ENCODE data around the gene SLC47A2.
"Not testable (repeated sequence)": the region's sequence is repeated elsewhere in the genome, so short reads cannot be mapped to it uniquely, and the experiment has no call there.

SLC47A2 gene

DNA sequence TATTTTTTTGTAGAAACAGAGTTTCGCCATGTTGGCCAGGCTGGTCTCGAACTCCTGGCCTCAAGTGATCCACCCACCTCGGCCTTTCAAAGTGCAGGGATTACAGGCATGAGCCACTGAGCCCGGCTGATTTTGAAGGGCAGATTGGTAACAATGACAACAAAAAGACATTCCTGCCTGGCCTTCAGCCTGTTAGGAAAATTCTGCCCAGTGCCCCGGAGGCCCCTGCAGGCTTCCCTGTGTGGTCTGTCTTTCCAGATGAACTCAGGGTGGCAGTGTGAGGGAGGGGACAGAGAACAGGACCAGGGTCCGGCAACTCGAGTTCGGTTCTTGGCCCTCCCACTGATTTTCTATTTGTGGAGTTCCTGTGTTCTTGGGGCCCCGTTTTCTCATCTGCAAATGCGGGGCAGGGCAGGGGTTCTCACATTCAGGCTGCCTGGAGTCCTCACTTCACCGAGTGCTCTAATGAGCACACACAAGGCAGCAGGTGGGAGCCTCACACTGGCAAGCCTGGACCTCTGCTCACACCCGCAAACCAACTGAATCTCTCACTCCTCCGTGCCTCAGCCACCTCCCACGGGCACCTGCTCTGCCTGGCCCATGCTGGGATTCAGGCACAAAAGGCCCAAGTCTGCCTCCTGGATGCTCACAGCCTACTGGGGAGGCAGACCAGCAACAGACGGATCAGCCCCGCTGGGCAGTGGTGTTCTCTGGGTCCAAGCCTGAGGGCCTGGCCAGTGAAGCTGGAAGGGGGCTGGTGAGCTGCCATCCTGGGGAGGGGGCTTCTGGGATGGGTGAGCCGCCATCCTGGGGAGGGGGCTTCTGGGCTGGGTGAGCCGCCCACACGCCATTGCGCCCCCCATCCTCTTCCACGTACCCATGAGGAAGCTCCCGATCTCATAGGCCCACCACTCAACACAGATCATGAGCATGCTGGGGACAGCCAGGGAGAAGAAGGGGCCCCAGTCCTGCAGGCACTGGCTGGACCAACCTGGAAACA is 10.3 kb downstream of the SLC47A2 start:
- no peak for DNase-seq

DNA sequence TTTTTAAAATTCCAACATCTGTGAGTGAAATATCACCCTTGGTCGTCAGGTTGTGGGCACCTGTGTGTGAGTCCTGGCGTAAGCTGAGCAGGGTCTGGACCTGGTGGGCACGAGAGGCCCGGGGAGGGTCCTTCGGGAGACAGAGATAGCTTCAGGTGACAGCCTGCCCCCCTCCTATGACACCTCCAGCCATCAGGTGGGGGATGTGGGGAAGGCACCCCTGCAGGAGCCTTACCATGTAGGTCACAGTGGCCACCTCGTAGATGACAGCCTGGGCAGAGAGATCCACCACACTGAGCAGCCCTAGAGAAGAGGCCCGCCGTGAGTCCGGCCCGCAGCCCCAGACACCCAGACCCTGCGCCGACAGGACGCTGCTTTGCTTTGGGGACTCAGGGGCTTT is 11.2 kb downstream of the SLC47A2 start:
- no peak for DNase-seq

DNA sequence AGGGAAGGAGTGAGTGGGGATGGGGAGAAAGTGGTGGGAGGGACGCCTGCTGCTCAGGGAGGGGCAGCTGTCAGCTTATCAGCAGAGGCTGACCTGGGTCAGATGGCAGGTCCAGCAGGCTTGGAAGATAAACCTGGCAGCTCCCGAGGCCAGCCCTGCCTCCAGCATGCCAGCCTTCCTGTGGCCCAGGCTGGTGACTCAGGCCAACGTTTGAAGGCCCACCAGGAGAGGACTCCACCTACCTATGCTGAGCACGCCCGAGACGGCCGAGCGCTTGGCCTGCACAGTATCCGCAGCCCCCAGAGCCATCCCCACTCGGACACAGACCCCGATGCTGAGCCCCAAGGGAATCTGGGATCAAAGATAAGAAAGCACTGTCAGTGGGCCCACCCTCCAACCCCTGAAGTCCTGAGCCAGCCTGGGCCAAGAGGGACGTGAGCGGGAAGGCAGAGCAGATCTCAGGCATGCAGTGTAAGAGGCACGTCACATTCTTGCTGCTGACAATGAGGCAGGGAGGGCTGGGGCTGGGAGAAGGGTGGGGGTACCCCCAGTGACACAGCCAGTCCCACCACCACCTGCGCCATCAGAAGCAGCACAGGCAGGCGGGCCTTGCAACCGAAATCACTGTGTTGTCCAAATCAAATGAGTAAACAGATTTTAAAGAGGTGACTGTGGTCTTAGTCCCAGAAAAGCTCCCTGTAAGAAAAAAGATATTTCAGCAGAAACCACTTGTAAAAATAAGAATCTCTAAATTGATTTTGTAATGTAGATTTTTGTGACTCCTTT is 12.4 kb downstream of the SLC47A2 start:
- no peak for DNase-seq

DNA sequence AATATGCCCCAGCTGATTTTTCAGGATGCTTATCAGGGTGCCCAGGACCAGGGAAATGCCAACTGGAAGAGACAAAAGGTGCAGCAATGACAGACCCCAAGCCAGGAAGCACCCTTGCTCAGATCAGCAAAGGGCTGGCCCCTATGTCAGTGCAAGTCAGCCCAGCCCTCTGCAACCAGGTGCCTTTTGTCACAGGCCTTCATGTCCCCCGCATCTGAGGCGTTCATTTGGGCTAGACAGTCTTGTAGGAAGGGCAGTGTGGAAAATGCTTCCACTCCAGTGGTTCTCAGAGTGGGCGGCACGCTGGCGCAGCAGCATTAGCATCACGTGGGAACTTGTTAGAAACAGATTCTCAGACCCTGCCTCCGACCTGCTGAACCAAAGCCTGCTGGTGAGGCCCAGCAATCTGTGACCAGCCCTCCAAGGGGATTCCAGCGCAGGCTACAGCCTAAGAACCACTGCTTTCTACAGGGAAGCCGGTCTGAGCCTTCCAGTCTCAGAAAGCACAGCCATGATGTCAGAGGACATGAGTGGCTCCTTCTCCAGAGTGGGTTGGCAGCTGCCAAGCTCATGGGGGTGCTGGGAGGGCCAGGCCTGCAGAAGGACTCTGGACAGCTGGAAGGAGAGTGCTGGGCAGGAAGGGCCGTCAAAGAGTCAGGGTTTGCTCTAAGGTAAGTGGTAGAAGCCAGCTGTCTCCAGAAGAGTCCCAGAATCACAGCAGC is 13.1 kb downstream of the SLC47A2 start:
- no peak for DNase-seq

DNA sequence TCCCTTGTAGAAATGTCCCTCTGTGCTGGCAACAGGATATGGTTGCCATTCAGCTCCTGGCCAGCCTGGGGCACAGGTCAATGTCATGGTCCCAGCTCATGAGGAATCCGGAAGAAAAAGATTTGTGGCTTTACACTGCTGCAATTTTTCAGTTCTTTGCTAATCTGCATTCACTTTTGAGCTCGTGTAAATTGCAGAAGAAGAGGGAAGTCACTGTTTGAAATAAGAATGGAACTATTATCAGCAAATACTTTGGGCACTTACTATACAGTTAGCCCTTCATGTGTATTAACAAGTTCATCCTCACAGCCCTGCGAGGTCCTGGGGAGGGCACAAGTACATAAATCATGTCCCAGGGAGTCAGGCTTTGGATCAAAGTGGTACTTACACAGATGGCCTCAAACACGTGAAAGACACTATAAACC is 14.2 kb downstream of the SLC47A2 start:
- DNase-seq: no peak

DNA sequence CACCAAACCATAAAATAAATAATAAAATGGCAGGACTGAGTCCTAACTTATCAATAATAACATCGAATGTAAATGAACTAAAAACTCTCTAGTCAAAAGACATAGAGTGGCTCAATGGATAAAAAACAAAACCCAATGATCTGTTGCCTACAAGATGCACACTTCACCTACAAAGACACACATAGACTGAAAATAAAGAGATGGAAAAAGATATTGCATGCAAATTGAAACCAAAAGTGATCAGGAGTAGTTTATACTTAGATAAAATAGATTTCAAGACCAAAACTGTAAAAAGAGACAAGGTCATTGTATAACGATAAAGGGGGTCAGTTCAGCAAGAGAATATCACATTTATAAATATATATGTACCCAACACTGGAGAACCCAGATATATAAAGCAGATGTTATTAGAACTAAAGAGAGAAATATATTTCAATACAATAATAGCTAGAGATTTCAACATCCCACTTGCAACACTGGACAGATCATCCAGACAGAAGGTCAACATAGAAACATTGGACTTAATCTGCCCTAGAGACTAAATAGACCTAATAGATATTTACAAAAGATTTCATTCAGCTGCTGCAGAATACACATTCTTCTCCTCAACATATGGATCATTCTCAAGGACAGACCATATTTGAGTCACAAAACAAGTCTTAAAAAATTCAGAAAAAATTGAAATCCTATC is 29.8 kb downstream of the SLC47A2 start:
- DNase-seq: no peak

DNA sequence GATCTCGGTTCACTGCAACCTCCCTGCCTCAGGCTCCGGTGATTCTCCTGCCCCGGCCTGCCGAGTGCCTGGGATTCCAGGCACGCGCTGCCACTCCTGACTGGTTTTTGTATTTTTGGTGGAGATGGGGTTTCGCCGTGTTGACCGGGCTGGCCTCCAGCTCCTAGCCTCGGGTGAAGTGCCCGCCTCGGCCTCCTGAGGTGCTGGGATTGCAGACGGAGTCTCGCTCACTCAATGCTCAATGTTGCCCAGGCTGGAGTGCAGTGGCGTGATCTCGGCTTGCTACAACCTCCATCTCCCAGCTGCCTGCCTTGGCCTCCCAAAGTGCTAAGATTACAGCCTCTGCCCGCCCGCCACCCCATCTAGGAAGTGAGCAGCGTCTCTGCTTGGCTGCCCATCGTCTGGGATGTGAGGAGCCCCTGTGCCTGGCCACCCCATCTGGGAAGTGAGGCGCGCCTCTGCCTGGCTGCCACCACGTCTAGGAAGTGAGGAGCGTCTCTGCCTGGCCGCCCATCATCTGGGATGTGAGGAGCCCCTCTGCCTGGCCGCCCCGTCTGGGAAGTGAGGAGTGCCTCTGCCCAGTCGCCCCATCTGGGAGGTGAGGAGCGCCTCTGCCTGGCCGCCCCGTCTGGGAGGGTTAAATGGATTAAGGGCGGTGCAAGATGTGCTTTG is 31.3 kb downstream of the SLC47A2 start:
- DNase-seq: not testable (repeated sequence)

DNA sequence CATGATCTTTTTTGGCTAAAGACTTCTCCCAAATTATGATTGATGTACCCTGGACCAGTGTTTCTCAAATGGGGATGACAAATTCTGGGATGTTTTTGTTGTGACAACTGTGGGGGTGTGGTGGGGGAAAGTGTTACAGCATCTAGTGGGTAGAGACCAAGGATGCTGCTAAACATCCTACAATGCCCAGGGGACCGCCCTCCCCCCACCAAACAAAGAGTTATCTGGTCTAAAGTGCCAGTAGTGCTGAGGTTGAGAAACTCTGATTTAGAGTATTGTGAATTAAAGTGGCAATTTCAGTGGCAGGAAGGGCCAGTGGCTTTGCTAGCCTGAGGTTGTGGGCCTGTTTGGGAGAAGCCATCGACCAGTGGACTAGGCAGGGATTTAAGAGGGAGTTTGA is 33.3 kb downstream of the SLC47A2 start:
- DNase-seq: no peak

DNA sequence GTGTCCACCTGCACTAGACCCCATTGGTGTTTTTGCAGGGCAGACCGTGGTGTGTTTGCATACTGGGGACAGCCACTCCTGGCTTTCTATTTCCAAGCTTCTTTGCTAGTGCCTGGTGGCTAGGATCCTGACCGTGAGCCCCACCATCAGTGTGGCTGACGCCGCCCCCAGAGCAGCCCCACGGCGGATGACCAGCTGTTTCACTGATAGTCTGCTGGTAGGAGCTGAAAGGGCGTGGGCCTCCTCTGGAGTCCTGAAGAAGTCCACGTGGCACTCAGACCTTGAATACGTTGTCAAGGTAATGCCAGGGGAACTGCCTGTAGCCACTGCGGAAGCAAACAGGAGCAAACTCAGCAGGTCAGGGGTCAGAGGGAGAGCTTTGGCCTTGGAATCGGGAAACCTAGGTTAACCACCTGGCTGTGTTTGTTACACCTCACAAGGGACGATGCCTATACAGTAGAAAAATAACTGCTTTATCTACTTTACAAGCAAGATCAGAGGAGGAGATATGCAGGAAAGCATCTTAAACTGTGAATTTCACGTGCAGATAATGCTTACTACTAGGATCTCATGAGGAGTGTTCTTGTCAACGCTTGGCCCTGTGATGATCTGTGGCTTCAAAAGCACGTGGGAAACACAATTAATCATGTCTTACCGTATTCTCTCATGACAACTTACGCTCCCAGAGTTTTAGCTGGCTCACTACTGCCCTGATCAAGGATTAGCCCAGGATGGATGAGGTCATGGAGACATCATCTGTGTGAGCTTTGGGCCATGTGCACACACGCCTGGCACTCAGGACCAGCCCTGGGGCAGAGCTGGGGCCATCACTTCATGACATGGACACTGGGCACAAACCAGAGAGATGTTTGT is 37.6 kb downstream of the SLC47A2 start:
- no peak for DNase-seq

DNA sequence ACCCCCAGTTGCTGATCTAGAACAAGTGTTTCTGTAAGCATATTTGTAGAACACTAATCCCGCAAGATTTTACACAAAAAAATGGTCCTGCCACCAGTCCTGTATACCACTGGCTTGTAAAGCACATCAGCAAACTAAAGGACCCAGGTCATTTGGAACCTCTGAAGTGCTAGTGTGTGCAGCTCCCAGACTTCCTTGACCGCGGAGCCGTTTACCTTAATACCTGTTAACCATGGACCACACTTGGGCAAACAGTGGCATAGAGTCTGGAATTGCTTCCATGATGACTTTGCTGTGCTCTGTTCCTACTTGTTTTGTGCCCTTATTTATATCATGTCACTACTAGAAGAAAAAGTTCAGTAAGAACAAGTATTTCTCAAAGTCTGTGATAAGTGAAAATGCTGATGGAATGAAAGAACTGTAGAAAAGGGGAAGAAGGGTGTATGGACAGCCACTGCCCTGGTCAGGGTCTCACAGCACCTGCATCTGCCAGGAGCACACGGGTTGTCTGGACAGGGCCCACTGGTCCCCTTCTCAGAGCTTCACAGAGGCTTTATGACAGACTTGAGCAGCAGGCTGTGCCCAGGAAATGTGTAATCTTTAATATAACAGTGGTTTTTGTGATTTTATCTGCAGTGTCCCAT is 38.5 kb downstream of the SLC47A2 start:
- DNase-seq: no peak

DNA sequence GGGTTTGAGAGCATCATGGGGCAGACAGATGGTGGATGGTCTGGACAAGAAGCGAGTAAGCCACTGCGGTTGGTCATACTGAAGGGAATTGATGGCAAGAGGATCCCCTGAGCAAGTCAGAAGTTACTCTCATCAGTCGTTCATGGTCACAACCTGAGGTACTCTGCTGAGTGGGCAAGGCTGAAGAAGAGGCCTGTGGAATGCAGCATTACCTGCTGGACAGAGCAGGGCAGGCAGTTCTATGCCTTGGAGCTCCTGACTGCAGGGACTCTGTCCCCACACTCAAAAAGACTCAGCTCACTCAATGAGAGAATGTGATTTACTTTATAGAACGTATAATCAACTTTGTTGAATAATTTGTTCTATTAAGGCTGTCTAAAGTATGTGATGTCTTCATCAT is 39.5 kb downstream of the SLC47A2 start:
- no peak for DNase-seq

DNA sequence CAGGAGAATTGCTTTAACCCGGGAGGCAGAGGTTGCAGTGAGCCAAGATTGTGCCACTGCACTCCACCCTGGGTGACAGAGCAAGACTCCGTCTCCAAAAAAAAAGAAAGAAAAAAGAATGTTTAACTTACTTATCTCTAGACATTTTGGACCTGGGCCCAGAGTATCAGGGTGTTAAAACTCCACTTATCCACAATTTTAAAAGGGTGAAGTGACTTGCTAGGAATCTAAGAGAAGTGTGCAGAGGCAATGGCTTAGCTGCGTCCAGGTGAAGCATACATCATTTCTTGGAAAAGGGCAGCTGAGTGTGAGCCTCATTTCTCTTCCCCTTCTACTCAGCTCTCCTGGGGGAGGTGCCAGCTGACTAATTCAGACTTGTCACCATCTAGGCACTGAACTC is 42.8 kb downstream of the SLC47A2 start:
- DNase-seq: no peak

DNA sequence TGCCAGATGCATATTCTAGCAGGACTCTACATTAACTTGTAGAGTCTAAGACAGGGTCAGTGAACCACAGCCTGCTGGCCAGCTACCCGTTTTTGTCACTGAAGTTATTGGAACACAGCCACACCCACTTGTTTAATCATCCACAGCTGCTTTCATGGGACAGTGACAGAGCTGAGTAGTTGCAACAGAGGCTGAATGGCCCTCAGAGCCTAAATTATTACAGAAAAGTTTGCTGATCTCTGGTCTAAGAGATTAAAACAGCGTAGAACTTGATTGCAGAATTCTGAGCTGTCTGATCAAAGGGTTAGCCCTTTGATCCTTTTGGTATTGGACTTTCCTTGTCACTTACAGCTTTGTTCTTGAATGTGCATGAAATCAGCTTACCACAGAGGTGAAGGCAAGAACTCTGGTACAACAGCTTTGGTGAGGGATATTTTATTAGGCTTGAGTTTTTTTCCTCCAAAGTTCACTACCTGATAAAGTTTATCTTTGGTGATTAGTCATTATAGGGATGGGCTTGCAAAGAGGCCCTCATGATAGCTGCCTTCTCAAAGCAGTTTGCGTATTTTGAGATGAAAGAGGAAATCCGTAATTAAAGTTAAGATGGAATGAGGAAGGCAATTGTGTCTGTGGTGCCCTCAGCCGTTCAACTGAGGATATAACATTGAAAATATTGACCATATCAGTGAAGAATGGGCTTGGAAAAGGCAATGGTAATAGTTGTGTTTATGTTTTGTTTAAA is 44.2 kb downstream of the SLC47A2 start:
- DNase-seq: no peak

DNA sequence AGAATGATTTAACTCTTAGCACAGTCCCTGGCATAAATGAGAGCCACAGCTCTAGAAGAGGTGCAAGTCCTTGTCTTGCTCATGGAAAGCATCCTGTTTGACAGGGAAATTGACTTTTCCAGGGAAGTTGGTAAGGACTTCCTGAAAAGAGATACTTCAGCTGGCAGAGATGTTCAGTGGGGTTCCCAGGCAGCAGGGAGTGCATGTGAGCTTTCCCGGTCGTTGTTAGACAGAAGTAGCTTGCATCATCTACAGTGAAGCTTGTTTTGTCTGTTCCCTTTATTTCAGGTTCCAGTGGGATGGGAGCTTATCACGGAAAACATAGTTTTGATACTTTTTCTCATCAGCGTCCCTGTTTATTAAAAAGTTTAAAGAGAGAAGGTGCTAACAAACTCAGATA is 45.0 kb downstream of the SLC47A2 start:
- DNase-seq: no peak

DNA sequence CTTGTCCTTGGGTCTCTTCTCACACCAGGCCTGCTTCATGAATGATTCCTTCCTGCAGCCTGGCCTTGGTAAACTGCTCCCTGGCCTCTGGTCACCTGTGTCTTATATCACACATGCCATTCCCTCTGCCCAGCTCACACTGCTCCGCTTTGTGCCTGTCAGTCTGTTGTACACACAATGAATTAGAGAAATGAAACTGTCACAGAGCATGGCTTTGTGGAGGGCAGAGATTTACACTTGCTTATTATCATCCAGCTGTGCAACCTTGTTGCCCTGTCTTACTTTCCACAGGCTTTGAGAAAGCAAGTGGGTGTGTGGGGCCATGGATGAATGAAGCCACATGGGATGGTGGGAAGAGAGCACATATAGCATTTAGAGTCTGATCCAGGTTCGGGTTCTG is 45.5 kb downstream of the SLC47A2 start:
- DNase-seq: no peak

DNA sequence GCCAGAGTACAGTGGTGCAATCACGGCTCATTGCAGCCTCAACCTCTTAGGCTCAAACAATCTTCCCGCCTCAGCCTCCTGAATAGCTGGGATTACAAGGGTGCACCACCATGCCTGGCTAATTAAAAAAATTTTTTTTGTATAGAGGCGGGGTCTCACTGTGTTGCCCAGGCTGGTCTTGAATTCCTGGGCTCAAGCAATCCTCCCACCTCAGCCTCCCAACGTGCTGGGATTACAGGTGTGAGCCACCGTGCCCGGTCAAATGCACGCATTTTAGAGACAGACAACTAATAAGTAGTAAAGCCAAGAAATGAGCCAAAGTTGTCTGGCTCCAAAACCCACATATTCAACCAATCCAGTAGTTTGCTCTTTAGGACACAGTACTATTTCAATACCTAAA is 46.7 kb downstream of the SLC47A2 start:
- not testable (repeated sequence) for DNase-seq

DNA sequence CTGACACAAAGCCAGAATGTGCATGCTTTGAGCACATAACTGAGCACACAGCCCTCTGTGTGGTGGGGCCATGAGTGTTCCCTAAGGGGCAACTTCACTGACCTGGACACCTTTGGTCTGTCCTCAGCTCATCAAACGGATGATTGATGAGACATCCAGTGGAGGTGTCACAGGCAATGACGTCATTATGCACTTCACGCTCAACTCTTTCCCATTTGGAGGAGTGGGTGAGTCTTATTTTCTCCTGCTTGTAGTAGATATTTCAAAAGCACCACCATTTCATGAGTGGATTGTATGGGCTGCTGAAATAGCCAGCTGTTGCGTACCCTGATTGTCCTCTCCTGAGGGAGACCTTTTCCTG is 51.6 kb downstream of the SLC47A2 start:
- DNase-seq: no peak

DNA sequence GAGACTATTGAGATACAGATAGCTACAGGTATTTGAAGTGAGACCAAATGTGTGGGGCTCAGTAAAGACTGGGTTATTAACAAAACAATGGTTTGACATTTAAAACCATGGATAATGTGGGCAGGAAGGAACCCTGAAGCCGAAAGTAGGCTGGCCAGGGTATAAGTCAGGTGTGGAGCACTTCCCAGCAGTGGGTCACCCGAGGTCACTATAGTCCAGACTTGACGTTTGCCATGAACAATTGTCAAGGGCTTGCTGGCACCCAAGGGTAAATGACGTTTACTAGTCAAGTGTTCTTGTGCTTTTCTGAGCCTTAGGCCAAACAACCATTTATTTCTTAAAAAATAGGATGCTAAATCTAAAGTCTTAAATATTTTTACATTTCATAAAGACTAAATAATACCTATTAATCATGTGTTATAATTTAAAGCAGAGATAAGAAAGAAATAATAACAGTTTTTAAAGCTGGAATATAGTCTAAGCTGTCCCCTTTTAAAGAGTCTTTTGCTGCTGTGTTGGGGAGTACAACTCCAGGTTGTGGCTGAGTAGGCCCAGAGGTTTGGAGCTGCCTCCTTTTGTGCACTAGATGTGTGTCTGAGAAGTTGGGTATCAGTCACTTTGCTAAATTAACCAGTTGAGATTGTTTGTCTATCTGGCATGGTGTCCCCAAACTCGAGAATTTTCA is 52.1 kb downstream of the SLC47A2 start:
- DNase-seq: no peak

DNA sequence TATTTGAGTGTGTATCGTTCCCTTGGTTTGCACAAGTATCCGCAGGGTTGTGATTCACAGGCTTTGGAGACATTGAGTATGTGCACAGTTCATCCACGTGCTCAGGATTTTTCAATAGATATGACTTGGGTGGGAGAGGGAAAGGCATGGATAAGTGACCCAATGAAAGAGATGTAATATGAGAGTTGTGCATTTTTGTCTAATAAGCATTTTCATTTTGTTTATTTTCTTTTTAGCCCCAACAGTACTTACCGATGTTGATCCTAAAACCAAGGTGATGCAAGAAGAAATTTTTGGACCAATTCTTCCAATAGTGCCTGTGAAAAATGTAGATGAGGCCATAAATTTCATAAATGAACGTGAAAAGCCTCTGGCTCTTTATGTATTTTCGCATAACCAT is 53.3 kb downstream of the SLC47A2 start:
- no peak for DNase-seq
